Measurements from ENCODE around the gene ACOX1. TPM values are rescaled to one million over a fixed set of nuclear protein-coding genes. Genes with fewer than 3 reads are reported as not detected.

Gene ACOX1
- total RNA-seq, 1 experiment from 2014 or later = 39.5 TPM

DNA sequence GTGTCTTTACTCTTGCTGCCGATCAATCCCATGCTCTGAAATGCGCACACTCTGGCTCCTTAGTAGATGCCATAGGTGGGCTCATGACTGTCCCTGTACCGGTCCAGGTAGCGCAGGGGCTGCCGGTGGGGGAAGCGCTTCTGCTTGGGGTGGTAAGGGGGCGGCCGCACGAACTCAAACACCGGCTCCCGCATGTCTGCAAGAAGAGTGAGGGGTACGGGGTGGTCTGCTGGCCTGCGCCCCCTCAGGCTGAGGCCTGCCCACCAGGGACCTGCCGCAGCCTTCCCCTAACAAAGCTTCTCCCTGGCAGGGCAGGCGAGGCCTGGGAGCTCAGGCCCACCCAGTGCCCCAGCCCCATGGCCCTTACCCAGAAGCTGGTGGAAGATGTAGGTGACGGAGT is 80.2 kb downstream of the ACOX1 start:
- intact Hi-C loops (cut with micrococcal nuclease; ENCODE audit: unreplicated experiment) = no loop called here
- CTCF ChIA-PET = no interaction called here
- POLR2A ChIA-PET (ENCODE audit: low non-redundant PET) = interaction anchor here (0.6 kb wide), 1 partner anchor 1165 kb away, joined by 7 read pairs; no protein-coding TSS in a partner anchor

DNA sequence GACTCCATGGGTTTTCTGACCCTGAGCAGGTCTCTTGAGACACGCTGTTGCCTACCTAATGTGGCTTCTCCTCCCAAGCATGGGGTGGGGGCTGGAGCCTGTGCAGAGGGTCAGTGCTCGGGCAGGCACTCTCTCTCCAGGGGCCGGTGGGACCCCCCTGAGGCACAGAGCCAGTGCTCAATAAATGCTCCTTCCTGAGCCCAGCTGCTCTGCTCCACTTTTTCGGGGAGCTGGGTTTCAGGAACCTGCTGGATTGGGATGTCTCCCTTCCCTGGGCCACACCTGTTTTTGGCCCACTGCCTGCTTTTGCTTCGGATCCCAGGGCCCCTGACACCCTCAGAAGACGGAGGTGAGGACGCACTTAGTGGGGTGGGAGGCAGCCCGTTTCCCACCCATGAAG is 80.9 kb downstream of the ACOX1 start:
- POLR2A ChIA-PET (ENCODE audit: low non-redundant PET) = interaction anchor here (0.6 kb wide), 1 partner anchor 1166 kb away, joined by 7 read pairs; no protein-coding TSS in a partner anchor
- Histone ChIP-seq H3K4me3 (ENCODE audit: low read depth, low read length, poor library complexity, severe bottlenecking) (no peak overlapping the region), H3K27ac (ENCODE audit: low read depth, low read length, poor library complexity, severe bottlenecking) (peak overlapping the region; percentile 84), H3K9me3 (ENCODE audit: low read depth, low read length, poor library complexity, severe bottlenecking) (no peaks in the 10 kb centered on the region), H3K36me3 (ENCODE audit: insufficient read depth, low read length, poor library complexity, severe bottlenecking) (peaks cover 40% of the 10 kb centered on the region), H3K4me1 (ENCODE audit: insufficient read depth, low read length, poor library complexity, severe bottlenecking) (peaks cover 17% of the 10 kb centered on the region), H3K27me3 (replicated peaks; ENCODE audit: insufficient read depth, low read depth, low read length, poor library complexity) (no peaks in the 10 kb centered on the region)
- TF ChIP-seq, protein P1, sequence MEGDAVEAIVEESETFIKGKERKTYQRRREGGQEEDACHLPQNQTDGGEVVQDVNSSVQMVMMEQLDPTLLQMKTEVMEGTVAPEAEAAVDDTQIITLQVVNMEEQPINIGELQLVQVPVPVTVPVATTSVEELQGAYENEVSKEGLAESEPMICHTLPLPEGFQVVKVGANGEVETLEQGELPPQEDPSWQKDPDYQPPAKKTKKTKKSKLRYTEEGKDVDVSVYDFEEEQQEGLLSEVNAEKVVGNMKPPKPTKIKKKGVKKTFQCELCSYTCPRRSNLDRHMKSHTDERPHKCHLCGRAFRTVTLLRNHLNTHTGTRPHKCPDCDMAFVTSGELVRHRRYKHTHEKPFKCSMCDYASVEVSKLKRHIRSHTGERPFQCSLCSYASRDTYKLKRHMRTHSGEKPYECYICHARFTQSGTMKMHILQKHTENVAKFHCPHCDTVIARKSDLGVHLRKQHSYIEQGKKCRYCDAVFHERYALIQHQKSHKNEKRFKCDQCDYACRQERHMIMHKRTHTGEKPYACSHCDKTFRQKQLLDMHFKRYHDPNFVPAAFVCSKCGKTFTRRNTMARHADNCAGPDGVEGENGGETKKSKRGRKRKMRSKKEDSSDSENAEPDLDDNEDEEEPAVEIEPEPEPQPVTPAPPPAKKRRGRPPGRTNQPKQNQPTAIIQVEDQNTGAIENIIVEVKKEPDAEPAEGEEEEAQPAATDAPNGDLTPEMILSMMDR (conservative IDR thresholded peaks at IDR 0.05; ENCODE audit: low read depth, low read length) = no peak
- no peak for TF ChIP-seq EZH2 (IDR thresholded peaks at IDR 0.05; ENCODE audit: borderline replicate concordance, low read depth, low read length, poor library complexity, severe bottlenecking)
- no TSS peak for BruUV-seq (replicated peaks)
- CTCF ChIA-PET = no interaction called here
- no peak for DNase-seq (ENCODE audit: low spot score)
- intact Hi-C loops (cut with micrococcal nuclease; ENCODE audit: unreplicated experiment) = no loop called here

More for the DNA sequence above, 80.2 kb downstream of the ACOX1 start:
- no peak overlapping the region for H3K4me3 ChIP-seq (ENCODE audit: low read depth, low read length, poor library complexity, severe bottlenecking)
- H3K9me3 ChIP-seq (ENCODE audit: low read depth, low read length, poor library complexity, severe bottlenecking) = no peaks in the 10 kb centered on the region
- no peak overlapping the region for H3K27ac ChIP-seq (ENCODE audit: low read depth, low read length, poor library complexity, severe bottlenecking)
- no peak for TF ChIP-seq EZH2 (IDR thresholded peaks at IDR 0.05; ENCODE audit: borderline replicate concordance, low read depth, low read length, poor library complexity, severe bottlenecking)
- TF ChIP-seq, protein P1 (conservative IDR thresholded peaks at IDR 0.05; ENCODE audit: low read depth, low read length) = no peak
- H3K27me3 ChIP-seq (replicated peaks; ENCODE audit: insufficient read depth, low read depth, low read length, poor library complexity) = no peaks in the 10 kb centered on the region
- BruUV-seq (replicated peaks) = no TSS peak
- H3K4me1 ChIP-seq (ENCODE audit: insufficient read depth, low read length, poor library complexity, severe bottlenecking) = peaks cover 22% of the 10 kb centered on the region
- DNase-seq (ENCODE audit: low spot score) = no peak
- H3K36me3 ChIP-seq (ENCODE audit: insufficient read depth, low read length, poor library complexity, severe bottlenecking) = peaks cover 36% of the 10 kb centered on the region

DNA sequence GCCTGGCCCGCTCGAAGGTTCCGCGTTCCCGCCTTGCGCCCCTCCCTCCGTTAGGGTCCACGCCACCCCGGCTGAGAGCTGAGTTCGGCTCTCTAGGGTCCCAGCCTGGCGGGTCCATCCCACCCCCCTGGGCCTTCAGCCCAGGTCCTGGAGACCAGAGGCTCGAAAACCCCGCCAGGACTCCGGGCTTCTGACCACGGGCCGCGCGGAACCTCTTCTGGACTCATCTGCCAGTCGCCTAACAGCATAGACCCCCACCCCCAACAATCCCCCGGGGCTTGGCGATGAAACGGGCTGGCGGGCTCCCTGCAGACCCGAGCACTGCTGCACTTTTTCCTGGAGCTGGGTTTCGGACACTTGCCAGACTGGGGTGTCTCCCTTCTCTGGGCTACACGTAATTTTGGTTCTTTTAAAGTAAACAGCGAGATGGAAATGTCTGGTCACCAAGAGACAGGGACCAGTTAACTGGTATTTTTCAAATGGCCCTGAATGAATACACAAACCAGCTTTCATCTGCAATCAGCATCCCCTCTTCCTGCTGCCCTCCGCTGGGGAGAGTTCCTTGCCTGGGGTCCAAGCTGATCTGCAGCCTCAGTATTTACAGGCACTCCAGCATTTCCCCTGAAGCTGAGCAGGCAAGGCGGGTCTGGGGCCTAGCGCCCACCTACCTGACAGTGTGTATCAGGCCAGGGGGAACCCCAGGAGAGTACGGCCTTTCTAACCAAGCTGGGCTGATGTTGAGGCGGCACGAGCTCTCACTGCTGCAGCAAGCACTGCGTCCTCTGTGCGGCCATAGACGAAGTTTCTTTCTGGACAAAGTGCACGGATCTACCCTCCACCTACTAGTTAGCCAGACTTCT is 81.6 kb downstream of the ACOX1 start:
- BruUV-seq (replicated peaks) = TSS peak; percentile 63
- Histone ChIP-seq H3K4me1 (ENCODE audit: insufficient read depth, low read length, poor library complexity, severe bottlenecking) (peaks cover 17% of the 10 kb centered on the region), H3K36me3 (ENCODE audit: insufficient read depth, low read length, poor library complexity, severe bottlenecking) (peaks cover 40% of the 10 kb centered on the region), H3K27me3 (replicated peaks; ENCODE audit: insufficient read depth, low read depth, low read length, poor library complexity) (no peaks in the 10 kb centered on the region), H3K9me3 (ENCODE audit: low read depth, low read length, poor library complexity, severe bottlenecking) (no peaks in the 10 kb centered on the region), H3K4me3 (ENCODE audit: low read depth, low read length, poor library complexity, severe bottlenecking) (peak overlapping the region; percentile 89), H3K27ac (ENCODE audit: low read depth, low read length, poor library complexity, severe bottlenecking) (peak overlapping the region; percentile 84)
- POLR2A ChIA-PET (ENCODE audit: low non-redundant PET) = interaction anchor here (0.6 kb wide), 1 partner anchor 8 kb away, joined by 3 read pairs; no protein-coding TSS in a partner anchor
- intact Hi-C loops (cut with micrococcal nuclease; ENCODE audit: unreplicated experiment) = no loop called here
- TF ChIP-seq, protein P1 (conservative IDR thresholded peaks at IDR 0.05; ENCODE audit: low read depth, low read length) = no peak
- TF ChIP-seq EZH2 (IDR thresholded peaks at IDR 0.05; ENCODE audit: borderline replicate concordance, low read depth, low read length, poor library complexity, severe bottlenecking) = no peak
- no peak for DNase-seq (ENCODE audit: low spot score)
- CTCF ChIA-PET = interaction anchor here (1.5 kb wide), 1 partner anchor 49 kb away, joined by 5 read pairs; no protein-coding TSS in a partner anchor
